Activated CD8-positive, alpha-beta memory T cell treated with anti-CD3 and anti-CD28 coated beads for 48 hours (primary cell): ENCODE measurements around the gene LILRA1.
"Not testable (repeated sequence)": the region's sequence is repeated elsewhere in the genome, so short reads cannot be mapped to it uniquely, and the experiment has no call there.

Experiments
- DNase-seq, 3 experiments: peaks; one replicate each; pipeline ENCODE4 v3.0.0-alpha.2; 2020; ENCODE audit warnings: low read depth in 2 of 3, low spot score in 2 of 3

Gene LILRA1

DNA sequence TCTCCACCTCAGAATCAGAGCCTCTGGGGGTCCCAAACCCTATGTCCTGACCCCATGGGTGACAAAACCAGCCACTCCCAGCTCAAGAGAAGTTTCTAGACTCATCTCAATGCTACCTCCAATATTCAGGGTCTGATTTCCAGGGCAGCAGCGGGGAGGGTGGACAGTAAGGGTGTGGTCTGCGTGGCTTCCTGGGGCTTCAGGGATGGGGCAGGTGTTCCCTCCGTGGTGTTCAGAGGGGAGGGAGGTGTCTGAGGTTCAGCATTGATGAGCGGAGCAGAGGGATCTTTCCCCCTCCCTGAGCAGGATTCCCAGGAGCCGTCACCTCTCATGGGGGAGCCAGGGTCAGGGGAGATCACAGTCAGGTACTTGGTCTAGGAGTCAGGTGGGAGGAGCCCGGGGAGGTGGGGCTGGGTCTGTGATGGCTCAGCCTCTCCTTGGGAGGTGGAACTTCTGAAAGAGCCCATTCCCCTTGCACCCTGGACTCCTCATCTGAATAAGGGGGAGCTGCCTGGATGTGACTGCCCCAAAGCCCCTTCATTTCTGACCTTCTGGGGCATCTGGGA, 16.9 kb upstream of the LILRA1 start:
- DNase-seq: no peak

DNA sequence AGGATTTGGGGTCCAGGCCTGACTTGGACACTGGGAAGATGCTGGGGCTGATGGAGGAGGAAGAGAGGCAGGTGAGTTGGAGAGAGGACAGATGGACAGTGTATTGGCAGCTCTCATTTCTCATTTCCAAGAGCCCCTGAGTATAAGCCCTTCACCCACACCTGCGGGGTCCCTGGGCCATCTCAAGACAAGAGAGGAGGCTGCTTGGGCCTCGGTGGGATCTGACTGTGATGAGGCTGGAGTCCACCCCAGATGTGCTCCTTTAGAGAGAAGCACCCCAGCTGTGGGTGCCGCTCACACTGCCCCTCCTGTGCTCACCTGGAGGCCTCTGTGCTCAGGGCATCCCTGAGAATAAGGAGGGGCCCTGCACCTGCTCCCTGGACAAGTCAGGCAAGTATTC, 16.1 kb upstream of the LILRA1 start:
- DNase-seq: no peak

DNA sequence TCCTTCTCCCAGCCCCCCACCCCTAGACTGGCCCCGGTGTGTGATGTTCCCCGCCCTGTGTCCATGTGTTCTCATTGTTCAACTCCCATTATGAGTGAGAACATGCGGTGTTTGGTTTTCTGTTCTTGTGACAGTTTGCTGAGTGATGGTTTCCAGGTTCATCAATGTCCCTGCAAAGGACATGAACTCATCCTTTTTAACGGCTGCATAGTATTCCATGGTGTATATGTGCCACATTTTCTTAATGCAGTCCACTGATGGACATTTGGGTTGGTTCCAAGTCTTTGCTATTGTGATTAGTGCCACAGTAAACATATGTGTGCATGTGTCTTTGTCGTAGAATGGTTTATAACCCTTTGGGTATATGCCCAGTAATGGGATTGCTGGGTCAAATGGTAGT, 15.2 kb upstream of the LILRA1 start:
- DNase-seq: not testable (repeated sequence)

DNA sequence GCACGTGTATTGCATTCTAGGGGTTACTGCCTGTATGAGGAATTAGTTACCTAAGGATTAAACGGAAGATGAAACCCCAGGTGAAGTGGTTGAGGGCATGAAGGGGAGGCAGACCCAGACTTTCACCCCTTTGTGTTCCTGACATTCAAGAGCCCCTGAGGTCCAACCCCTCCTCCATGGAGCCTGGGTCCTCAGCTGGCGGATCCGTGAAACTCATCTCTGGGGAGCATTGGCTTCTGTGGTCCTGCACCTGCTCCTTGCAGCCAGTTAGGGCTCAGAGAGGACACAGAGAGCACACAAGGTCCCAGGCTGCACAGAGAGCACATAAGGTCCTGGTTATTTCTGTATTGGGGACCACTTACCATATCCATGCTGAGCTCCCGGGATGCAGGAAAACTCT, 7.0 kb upstream of the LILRA1 start:
- no peak for DNase-seq

DNA sequence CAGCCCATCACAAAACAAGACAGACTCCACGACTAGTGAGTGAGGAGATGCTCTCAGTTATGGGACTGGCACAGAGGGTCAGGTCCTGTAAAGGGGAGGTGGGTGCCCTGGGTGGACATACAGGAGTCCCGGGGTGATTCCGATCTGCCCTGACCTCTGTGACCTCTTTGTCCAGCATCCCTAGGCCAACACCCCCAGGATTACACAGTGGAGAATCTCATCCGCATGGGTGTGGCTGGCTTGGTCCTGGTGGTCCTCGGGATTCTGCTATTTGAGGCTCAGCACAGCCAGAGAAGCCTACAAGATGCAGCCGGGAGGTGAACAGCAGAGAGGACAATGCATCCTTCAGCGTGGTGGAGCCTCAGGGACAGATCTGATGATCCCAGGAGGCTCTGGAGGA, 6.4 kb upstream of the LILRA1 start:
- DNase-seq: no peak

DNA sequence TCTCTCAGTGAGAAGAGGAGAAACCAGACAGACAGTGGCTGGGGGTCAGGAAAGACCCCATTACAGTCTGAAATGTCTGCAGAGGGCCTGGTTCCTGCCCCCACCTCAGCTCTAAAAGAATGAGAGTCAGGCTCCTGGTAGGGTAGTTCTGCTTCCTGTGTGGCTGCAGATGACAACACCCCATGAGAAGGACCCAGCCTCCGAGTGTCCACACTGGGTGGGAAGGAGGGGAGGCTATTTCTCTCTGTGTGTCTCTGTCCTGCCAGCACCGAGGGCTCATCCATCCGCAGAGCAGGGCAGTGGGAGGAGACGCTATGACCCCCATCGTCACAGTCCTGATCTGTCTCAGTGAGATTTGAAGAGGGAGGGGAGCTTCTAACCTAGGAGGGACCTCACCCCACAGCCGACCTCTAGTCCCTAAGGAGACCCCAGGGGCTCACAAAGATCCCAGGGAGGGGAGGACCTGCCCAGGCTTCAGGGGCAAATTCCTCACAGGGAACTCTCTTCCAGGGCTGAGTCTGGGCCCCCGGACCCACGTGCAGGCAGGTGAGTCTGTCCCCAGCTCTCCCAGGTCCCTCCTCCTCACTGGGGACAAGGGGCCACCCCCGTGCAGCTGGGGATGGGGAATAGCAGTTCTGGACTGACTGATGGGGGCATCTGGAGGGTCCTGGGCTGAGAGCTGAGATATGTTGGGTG, 647 bp downstream of the LILRA1 start:
- DNase-seq: not testable (repeated sequence)

DNA sequence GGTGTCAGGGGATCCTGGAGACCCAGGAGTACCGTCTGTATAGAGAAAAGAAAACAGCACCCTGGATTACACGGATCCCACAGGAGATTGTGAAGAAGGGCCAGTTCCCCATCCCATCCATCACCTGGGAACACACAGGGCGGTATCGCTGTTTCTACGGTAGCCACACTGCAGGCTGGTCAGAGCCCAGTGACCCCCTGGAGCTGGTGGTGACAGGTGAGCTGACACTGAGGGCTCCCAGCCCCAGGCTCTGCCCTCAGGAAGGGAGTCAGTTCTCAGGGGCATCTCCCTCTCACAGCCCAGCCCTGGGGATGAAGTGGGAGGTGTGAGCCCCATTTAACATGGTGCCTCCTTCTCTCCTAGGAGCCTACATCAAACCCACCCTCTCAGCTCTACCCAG, 1.3 kb downstream of the LILRA1 start:
- DNase-seq: no peak

DNA sequence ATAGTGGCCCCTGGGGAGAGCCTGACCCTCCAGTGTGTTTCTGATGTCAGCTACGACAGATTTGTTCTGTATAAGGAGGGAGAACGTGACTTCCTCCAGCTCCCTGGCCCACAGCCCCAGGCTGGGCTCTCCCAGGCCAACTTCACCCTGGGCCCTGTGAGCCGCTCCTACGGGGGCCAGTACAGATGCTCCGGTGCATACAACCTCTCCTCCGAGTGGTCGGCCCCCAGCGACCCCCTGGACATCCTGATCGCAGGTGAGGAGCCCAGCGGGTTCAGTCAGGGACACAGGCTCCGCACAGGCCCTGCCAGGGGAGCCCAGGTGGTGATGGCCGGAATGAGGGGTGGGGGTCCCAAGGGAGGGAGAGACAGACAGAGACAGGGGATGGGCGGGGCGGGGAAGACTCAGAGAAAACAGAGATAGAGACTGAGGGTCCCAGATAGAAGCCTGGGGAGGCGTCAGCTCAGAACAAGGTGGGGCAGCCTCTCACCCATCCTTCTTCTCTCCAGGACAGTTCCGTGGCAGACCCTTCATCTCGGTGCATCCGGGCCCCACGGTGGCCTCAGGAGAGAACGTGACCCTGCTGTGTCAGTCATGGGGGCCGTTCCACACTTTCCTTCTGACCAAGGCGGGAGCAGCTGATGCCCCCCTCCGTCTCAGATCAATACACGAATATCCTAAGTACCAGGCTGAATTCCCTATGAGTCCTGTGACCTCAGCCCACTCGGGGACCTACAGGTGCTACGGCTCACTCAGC, 2.4 kb downstream of the LILRA1 start:
- DNase-seq: not testable (repeated sequence)

DNA sequence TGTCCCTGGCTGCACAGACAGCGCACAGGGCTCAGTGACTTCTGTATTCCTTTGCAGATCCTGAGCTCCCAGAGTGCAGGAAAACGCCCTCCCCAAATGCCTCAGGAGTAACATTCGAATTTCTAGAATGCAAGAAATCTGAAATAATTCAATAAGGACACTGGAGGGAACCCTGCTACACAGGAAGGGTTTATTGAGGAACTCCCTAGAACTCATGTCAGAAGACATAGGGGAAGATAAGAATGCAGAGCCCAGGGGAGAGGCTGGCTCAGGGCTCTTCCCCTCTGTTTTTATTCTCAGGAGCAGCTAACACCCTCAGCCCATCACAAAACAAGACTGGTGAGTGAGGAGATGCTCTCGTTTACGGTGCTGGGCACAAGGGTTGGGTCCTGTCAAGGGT, 6.8 kb downstream of the LILRA1 start:
- no peak for DNase-seq

DNA sequence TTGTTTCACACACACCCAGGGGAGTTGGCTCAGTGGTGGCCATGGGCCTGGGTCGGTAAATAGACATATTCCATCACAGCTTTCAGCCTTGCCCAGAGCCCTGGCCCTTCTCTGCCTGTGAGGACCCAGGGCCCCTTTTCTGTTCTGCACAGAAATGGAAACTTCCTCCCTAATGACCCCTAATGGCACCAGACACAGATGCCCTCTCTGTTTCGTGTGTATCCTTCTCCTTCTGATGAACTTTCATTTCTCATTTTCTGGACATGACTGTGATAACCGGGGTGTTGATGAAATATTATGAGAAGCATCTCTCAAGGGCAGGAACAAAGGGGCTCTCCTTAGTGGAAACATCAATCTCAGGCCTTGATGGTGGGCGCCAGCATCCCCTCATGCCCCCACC, 12.8 kb downstream of the LILRA1 start:
- DNase-seq: no peak

DNA sequence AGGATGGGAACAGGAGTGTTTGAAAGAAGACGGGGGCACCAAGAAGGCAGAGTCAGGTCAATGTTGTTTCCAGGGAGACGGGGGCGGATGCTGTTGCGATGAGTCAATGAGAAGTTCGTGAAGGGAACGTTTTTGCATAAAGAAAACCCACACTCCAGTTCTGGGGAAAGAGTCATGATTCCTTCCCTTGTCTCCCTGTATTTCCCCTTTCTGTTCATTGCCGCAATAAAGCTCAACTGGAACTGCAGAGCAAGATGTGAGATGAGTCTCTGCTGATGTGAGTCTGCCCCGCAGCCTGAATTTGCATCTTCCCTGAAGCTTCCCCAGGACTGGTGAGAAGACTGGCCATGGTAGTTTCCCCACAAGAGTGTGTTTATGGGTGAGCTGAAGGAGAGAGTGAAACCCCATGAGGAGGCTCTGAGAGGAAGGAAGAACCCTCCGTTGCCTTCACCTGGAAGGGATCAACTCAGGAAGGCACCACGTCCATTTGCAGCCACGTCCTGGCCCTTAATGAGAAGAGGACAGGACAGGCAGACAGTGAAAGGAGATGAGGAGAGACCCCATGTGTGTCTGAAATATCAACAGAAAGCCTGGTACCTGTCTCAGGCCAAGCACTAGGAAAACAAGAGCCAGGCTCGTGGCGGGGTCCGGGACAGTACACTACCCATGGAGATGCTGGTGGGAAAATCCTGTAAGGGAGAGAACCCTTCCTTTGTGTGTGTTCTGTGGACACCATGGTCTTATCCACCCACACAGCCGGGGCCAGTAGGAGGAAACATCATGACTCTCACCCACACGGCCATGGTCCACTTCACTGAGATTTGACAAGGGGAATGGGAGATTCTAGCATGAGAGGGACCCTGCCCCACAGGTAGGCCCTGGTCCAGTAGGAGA, 13.7 kb downstream of the LILRA1 start:
- no peak for DNase-seq

DNA sequence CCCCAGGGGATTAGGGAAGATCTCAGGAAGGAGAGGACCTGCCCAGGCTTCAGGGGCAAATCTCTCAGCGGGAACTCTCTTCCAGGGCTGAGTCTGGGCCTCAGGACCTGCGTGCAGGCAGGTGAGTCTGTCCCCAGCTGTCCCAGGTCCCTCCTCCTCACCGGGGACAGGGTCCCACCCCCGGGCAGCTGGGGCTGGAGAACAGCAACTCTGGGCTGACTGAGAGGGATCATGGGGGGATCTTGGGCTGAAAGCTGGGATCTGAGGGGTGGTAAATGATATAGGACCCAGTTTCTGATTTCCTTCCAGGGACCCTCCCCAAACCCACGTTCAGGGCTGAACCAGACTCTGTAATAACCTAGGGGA, 14.3 kb downstream of the LILRA1 start:
- no peak for DNase-seq

DNA sequence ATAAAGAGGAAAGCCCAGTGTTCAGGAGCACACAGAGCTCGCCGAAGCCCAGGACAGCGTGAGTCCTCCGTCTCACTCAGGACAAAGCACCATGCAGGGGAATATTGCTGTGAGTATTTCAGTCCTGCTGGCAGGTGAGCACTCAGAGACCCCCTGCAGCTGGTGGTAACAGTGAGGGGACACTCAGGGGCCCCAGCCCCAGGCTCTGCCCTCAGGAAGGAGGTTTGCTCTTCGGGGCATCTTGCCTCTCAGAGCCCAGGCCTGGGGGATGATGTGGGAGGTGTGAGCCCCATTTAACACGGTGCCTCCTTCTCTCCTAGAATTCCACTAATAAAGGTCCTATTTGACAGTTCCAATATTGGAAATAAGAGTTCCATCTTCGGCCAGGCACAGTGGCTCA, 14.8 kb downstream of the LILRA1 start:
- no peak for DNase-seq

DNA sequence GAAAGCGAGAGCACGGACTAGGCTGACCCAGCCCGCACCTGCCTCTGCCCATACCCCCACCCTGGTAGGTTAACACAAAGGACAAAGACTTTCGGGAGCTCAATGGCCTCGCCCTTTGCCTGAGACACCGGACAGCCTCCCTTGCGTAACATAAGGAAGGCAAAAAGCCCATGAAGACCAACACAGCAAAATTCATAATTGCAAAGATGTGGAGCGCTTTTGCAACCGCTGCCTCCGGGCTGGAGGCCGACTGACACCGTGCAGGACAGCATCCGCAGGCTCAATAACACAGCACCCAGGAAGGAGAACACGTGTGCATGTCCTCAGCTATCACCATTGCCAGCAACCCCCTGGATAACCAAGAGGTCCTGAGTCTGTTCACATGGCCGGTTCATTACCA, 15.4 kb downstream of the LILRA1 start:
- no peak for DNase-seq

DNA sequence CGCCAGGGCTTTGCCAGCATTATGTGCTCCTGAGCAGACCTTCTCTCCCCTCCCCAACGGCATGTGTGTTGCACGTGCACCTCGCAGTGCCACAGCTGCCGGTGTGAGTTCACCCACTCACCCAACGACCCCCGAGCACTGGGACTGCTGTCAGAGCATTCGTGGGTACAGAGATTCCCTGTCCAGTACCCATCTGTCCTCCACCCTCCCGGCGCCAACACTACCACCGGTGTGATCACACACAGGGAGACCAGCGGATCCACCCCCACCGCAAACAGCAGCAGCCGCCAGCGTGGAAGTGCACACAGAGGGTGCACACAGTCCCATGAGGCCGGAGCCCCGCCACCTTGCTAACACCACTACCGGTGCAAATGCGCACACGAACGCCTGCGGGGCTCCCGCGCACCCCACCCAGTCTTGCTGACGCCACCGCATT, 15.9 kb downstream of the LILRA1 start:
- DNase-seq: no peak

DNA sequence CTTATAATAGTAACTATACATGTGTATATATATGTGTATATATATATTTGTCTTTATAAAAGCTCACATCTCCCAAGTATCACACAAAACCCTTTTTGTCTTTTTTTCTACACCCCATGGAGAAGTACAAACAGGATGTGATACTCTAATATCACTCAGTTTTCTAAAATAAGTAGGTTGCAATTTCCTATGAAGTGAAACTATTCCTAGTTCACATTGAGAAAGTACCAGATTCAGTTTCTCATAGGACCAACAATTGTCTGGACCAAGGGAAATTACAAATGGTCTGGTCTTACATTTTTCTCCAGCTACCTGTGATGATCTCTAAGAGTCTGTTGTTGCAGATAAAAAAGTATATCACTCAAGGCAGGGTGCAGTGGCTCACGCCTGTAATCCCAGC, 19.0 kb downstream of the LILRA1 start:
- no peak for DNase-seq

DNA sequence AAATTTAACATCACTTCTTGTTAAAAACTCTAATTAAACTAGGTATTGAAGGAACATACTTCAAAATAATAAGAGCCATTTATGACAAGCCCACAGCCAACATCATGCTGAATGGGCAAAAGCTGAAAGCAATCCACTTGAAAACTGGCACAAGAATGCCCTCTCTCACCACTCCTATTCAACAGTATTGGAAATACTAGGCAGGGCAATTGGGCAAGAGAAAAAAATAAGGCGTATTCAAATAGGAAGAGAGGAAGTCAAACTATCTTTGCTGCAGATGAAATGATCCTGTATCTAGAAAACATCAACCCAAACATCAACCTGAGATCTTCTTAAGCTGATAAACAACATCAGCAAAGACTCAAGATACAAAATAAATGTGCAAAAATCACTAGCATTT, 21.3 kb downstream of the LILRA1 start:
- no peak for DNase-seq

DNA sequence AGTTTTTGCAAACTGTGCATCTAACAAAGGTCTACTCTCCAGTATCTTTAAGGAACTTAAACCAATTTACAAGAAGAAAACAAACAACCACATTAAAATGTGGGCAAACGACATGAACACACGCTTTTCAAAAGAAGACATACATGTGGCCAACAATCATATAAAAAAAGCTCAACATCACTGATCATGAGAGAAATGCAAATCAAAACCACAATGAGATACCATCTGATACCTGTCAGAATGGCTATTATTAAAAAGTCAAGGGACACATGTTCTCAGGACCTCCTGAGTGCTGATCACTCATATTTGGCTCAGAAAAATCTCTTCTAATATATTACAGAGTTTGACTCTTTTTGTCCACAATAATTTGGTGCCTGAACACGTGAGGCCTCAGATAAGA, 22.6 kb downstream of the LILRA1 start:
- no peak for DNase-seq

DNA sequence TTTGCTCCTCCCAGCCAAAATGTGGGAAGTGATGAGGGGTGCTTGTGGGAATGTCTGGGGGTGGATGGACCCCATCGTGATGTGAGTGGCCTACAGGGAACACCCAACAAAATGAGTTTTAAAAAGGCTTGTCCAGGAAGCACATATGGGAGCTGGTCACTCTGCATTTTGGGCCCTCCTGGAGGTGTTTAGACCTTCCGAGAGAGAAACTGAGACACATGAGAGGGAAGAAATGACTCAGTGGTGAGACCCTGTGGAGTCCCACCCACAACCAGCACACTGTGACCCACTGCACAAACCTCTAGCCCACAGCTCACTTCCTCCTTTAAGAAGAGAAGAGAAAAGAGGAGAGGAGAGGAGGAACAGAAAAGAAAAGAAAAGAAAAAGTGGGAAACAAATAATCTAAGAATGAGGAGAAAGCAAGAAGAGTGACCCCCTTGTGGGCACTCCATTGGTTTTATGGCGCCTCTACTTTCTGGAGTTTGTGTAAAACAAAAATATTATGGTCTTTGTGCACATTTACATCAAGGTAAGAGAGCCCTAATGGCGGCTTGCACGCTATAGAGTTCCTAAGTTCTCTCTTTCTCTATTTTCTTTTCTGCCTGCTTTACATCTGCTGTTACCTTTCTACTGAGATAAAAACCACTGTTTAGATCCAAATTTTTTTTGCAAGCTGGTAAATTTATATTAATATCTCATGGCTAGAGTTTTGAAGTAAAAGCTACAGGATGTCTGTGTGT, 23.6 kb downstream of the LILRA1 start:
- no peak for DNase-seq

DNA sequence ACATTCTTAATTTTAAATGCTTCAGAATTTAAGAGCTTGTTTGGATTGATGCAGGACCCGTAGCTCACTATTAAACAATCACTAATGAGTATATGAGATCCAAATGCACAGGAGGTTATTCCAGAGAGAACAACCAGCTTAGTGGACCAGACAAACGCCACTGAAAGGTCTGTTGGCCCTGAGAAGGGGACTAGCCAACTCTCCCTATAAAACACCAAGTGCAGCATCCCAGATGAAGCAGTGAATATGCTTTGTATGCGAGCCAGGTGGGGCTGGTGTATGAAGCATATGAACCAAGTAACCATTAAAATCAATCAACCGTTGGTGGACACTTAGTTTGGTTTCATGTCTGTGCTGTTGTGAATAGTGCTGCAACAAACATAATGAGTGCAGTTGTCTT, 27.0 kb downstream of the LILRA1 start:
- no peak for DNase-seq

DNA sequence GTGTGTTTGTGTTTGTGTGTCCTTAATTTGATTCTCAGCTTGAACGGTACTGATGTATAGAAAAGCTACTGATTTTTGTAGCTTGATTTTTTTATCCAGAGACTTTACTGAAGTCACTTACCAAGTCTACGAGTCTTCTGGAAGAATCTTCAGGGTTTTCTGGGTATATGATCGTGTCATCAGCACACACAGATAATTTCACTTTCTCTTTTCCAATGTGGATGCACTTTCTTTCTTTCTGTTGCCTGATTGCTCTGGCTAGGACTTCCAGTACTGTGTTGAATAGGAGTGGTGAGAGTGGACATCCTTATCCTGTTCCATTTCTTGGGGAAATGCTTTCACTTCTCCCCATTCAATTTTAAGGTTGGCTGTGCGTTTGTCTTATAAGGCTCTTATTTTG, 29.0 kb downstream of the LILRA1 start:
- DNase-seq: no peak
